ENCODE measurements around the gene LPIN3.

LPIN3 gene

DNA sequence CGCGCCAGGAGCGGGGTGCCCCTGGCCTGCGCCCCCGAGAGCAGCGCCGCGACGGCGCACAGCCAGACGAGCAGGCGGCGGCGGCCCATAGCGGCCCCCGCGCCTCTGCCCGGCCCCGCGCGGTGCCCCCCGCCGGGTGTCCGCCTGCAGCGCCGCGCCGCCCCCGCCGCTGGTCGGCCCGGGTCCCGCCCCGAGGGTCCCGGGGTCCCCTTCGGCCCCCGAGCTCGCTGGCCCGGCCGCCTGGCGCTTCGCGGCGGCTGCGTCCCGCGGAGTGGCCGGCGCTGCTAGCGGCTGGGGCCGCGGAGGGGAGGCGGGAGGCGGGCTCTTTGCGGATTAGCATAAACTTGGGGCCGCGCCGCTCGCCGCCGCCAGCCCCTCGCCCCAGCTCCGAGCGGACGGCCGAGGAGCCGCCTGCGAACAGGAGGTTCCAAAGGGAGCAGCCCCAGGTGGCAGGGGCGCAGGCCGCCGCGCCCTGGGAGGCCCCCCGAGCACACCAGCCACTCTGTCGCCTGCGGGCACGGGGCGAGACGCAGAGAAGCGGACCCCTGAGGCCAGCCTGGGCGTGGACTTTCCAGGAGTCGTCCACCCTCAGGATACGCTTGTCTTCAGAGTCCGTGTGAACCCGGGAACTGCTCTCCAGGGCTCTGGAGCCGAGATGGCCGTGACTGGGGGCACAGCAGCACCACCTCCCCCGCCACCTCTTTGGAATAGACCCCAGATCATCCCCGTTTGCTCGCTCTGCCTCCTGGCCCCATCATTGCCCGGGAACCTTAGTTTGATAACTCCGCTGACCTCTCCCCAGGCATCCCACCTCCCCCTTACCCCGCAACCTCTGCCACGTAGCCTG is 26.1 kb downstream of the LPIN3 start, which contains the start of gene EMILIN3:
TSS of gene EMILIN3 (minus strand) at position 273 of the 847 bp plus-strand sequence. CDS start at position 89, 184 bp downstream.
- H3K4me3 ChIP-seq (ENCODE audit: low read depth, low read length): peak within 1 kb of the TSS; percentile 26
- no peak for DNase-seq (ENCODE audit: low read depth)
- TF ChIP-seq, protein P1, sequence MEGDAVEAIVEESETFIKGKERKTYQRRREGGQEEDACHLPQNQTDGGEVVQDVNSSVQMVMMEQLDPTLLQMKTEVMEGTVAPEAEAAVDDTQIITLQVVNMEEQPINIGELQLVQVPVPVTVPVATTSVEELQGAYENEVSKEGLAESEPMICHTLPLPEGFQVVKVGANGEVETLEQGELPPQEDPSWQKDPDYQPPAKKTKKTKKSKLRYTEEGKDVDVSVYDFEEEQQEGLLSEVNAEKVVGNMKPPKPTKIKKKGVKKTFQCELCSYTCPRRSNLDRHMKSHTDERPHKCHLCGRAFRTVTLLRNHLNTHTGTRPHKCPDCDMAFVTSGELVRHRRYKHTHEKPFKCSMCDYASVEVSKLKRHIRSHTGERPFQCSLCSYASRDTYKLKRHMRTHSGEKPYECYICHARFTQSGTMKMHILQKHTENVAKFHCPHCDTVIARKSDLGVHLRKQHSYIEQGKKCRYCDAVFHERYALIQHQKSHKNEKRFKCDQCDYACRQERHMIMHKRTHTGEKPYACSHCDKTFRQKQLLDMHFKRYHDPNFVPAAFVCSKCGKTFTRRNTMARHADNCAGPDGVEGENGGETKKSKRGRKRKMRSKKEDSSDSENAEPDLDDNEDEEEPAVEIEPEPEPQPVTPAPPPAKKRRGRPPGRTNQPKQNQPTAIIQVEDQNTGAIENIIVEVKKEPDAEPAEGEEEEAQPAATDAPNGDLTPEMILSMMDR (conservative IDR thresholded peaks at IDR 0.05; ENCODE audit: low read depth, low read length): no peak

DNA sequence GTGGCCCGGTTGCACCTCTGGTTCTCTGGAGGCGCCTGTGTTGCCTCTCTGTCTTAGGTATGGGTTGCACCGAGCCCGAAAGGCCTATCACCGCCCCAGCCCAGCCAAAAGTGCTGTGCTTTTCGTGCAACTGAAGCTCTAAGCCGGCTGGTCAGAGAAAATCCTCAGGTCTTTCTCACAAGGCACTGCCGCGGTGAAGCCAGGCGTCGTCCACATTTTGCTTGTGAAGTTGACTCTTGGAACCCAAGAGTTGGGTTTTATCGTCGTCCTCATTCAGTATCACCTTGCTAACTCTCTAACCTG is 26.7 kb downstream of the LPIN3 start:
- TF ChIP-seq, protein P1 (conservative IDR thresholded peaks at IDR 0.05; ENCODE audit: low read depth, low read length): no peak

DNA sequence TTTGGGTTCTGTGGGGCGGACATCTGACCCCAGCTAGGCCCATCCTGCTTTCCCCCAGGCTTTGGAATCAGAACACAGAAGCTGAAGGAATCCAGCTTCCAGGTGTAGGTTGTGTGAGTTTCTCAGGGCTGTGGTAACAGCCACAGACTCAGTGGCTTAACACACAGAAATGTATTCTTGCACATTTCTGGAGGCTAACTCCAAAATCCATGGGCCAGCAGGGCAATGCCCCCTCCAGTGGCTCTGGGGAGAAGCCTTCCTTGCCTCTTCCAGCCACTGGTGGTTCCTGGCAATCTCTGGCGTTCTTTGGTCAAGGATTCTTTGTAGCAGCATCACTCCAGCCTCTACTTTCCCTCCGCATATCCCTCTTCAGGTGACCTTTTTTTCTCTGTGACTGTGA is 27.3 kb downstream of the LPIN3 start:
- TF ChIP-seq, protein P1 (conservative IDR thresholded peaks at IDR 0.05; ENCODE audit: low read depth, low read length): no peak
- DNase-seq (ENCODE audit: low read depth): no peak
- H3K4me3 ChIP-seq (ENCODE audit: low read depth, low read length): no peak overlapping the region

More for the DNA sequence above, 26.7 kb downstream of the LPIN3 start:
- DNase-seq (ENCODE audit: low read depth): no peak
- H3K4me3 ChIP-seq (ENCODE audit: low read depth, low read length): no peak overlapping the region

DNA sequence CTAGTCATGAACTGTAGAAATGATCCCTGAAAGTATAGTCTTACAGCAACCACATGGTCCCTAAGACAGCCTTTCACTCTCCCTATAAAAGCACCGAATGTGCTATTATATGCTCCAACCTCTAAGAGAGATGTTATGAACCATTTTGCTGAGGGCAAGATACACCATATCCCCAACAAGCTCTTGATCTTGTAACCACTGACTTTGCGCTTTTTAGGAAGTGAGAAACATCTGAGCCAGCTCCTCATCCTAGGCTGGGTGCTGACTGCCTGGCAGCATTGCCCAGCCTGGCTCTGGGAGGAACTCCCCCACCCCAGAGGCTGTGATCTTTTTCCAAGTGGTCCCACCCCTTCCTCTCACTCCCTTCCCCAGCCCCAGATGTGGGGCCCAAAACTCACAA is 29.1 kb downstream of the LPIN3 start:
- DNase-seq (ENCODE audit: low read depth): no peak
- TF ChIP-seq, protein P1 (conservative IDR thresholded peaks at IDR 0.05; ENCODE audit: low read depth, low read length): no peak
- H3K4me3 ChIP-seq (ENCODE audit: low read depth, low read length): no peak overlapping the region

DNA sequence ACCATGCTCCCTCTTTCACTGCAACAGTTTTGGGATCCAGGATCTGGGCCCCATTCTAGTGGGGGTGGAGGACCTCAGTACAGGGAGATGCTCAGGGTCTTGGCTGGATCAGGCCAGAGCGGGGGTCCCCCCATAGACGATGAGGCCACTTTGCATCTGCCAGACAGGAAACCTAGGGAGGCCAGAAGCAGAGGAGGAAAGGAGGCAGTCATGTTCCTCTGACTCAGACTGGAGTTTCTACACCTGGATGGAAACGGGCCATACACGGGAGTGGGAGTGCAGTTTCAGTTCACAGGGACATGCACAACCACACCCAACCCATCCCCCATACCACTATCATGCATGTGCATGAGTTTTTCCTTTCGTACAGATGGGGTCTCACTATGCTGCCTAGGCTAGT is 29.6 kb downstream of the LPIN3 start:
- TF ChIP-seq, protein P1 (conservative IDR thresholded peaks at IDR 0.05; ENCODE audit: low read depth, low read length): no peak
- DNase-seq (ENCODE audit: low read depth): no peak
- H3K4me3 ChIP-seq (ENCODE audit: low read depth, low read length): no peak overlapping the region

DNA sequence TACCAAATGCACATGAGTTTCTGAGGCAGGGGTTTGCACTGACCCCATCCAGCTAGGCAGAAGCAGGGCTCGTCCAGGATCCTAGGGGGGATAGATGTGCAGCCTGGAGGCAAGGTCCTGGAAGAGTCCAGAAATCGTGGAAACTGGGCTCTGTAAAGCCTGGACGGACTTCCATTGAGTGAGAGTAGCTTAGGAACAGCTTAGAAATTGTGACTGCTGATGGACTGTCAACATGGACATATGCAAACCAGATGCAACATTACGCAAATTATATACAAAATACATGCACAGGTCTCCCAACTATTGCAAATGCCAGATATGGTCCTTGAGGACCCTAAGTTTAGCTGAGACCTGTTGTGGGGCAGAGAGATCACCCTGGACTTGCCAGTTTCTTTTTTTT is 30.8 kb downstream of the LPIN3 start:
- TF ChIP-seq, protein P1 (conservative IDR thresholded peaks at IDR 0.05; ENCODE audit: low read depth, low read length): no peak
- no peak overlapping the region for H3K4me3 ChIP-seq (ENCODE audit: low read depth, low read length)
- no peak for DNase-seq (ENCODE audit: low read depth)

DNA sequence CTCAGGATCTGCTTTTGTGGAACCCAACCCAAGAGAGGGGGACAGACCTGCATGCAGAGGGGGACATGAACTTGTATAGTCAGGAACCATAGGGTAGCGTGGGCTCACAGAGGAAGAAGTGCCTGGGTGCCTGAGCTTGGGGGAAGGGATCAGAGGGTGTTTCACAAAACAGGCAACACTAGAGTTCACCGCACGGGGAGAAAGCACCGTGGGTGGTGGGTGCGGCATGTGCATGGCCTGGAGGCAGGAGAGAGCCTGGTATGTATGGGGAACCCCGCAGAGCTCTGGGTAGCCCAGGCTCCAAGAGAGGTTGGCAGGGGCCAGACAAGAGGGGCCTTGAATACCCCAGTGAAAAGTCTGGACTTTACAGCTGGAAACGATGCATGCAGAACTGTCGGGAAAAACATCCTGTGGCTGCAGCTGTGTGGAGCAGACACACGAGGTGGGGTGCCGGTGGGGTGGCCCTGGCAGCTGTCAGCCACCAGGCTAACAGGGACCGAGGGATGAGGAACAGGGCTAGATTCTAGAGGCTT is 32.7 kb downstream of the LPIN3 start:
- no peak for DNase-seq (ENCODE audit: low read depth)
- TF ChIP-seq, protein P1 (conservative IDR thresholded peaks at IDR 0.05; ENCODE audit: low read depth, low read length): no peak
- no peak overlapping the region for H3K4me3 ChIP-seq (ENCODE audit: low read depth, low read length)
